SK-N-SH (cell line): ENCODE measurements around the gene CYP1B1.

ENCODE experiments used
- EZH2phosphoT487 ChIP-seq: fragments of 200-600 bp; sonication (generic); IDR thresholded peaks from 2 replicates; pipeline ENCODE4 v1.6.1; 2017; ENCODE audit warnings: low read depth, mixed run types, mild to moderate bottlenecking, antibody characterized with exemption, moderate library complexity, borderline replicate concordance
- FOSL2 ChIP-seq: IDR thresholded peaks from 2 replicates; pipeline ENCODE4 v1.4.0; 2012; ENCODE audit warnings: low read depth, mild to moderate bottlenecking, moderate library complexity, borderline replicate concordance
- NFIC ChIP-seq: IDR thresholded peaks from 2 replicates; pipeline ENCODE4 v1.4.0; 2012; ENCODE audit warnings: borderline replicate concordance
- NRF1 ChIP-seq: IDR thresholded peaks from 2 replicates; pipeline ENCODE4 v1.6.1; 2012; ENCODE audit warnings: low read depth, mild to moderate bottlenecking, low read length
- RXRA ChIP-seq: IDR thresholded peaks from 2 replicates; pipeline ENCODE4 v1.4.0; 2012; ENCODE audit warnings: low read depth, mild to moderate bottlenecking, borderline replicate concordance
- SMC3 ChIP-seq: IDR thresholded peaks from 2 replicates; pipeline ENCODE4 v1.6.1; 2012; ENCODE audit warnings: low read depth, low read length, improper control_type of control experiment
- TAF1 ChIP-seq: IDR thresholded peaks from 2 replicates; pipeline ENCODE4 v1.6.1; 2012; ENCODE audit warnings: low read depth, mild to moderate bottlenecking, low read length, moderate library complexity, borderline replicate concordance
- TF ChIP-seq, protein P1 (sequence below): fragments of 200-600 bp; sonication (generic); IDR thresholded peaks from 2 replicates; pipeline ENCODE4 v1.6.1; 2017; ENCODE audit warnings: antibody characterized with exemption, mild to moderate bottlenecking, moderate library complexity

DNA sequence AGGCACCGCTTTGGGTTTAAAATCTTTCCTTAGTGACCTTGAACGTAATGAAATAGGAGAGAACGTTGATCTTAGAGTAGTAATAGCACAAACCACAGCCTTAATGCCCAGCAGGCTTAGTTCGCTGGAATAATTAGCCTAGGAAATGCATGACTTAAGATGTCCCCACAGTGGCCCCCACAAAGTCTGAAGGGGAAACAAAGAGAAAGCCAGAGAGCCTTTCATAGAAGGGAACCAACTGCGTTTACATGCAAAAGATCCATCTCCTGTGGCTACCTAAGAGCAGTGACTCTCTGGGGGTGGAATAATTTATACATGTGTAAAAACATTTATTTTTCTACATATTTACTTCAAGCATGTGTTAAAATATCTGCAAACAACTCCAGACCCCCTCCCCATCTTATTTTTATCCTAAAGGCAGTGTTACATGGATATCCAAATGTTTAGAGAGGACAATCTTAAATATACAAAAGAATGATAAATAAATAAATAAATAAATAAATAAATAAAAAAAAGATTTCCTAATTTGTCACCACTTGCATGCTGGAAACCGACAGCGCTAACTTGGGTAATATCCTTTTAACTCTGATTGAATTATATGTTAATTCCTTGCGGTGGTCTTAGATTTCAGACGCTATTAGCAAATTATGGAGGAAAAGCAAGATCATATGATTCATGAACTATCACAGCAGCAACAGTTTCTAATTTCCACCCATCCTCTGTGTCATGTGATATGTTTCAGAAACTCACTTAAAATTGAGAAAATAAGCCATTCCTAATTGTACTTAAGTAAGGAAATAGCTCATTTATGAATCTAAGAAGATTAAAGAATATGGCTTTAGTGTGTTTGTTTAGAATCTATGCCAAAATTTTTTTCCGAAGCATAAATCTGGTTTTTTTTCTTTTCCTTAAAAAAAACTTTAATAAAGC lies 23.4 kb upstream of the CYP1B1 start:
- TF ChIP-seq NFIC (no peak), EZH2phosphoT487 (no peak), SMC3 (no peak), NRF1 (no peak), FOSL2 (no peak), RXRA (no peak), TAF1 (no peak)
- TF ChIP-seq, protein P1, sequence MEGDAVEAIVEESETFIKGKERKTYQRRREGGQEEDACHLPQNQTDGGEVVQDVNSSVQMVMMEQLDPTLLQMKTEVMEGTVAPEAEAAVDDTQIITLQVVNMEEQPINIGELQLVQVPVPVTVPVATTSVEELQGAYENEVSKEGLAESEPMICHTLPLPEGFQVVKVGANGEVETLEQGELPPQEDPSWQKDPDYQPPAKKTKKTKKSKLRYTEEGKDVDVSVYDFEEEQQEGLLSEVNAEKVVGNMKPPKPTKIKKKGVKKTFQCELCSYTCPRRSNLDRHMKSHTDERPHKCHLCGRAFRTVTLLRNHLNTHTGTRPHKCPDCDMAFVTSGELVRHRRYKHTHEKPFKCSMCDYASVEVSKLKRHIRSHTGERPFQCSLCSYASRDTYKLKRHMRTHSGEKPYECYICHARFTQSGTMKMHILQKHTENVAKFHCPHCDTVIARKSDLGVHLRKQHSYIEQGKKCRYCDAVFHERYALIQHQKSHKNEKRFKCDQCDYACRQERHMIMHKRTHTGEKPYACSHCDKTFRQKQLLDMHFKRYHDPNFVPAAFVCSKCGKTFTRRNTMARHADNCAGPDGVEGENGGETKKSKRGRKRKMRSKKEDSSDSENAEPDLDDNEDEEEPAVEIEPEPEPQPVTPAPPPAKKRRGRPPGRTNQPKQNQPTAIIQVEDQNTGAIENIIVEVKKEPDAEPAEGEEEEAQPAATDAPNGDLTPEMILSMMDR: no peak
